Mucosa of rectum (tissue), 2 donors: ENCODE data around the gene RGS17.

Experiments used
- H3K27ac ChIP-seq, 2 donors: one replicate each; pipeline ENCODE4 v1.7.0; 2013; ENCODE audit warnings: inconsistent platforms in 2 of 2, low read depth in 2 of 2, low read length in 2 of 2
- H3K27me3 ChIP-seq, 2 donors: one replicate each; pipeline ENCODE4 v1.7.0; 2013; ENCODE audit warnings: low read length in 2 of 2; ENCODE audit not compliant: control insufficient read depth in 2 of 2, insufficient read depth in 2 of 2
- H3K36me3 ChIP-seq, 2 donors: one replicate each; pipeline ENCODE4 v1.7.0; 2013; ENCODE audit warnings: low read length in 2 of 2; ENCODE audit not compliant: control insufficient read depth in 2 of 2, insufficient read depth in 2 of 2
- H3K4me1 ChIP-seq, 2 donors: one replicate each; pipeline ENCODE4 v1.7.0; 2013; ENCODE audit warnings: low read length in 2 of 2, mild to moderate bottlenecking in 1 of 2; ENCODE audit not compliant: control insufficient read depth in 2 of 2, insufficient read depth in 2 of 2
- H3K4me3 ChIP-seq, 2 donors: one replicate each; pipeline ENCODE4 v1.7.0; 2013; ENCODE audit warnings: low read length in 2 of 2
- H3K9ac ChIP-seq, 2 donors: one replicate each; pipeline ENCODE4 v1.7.0; 2013; ENCODE audit warnings: low read length in 2 of 2, low read depth in 1 of 2, mild to moderate bottlenecking in 1 of 2
- H3K9me3 ChIP-seq, 2 donors: one replicate each; pipeline ENCODE4 v1.7.0; 2013; ENCODE audit warnings: low read length in 2 of 2; ENCODE audit not compliant: control insufficient read depth in 2 of 2
- donor health status: healthy.
- donor health status: Normal muscosa, but diverticular disease.

The RGS17 gene

GRCh38 chr6:153087436-153087835 lies 43.6 kb downstream of the RGS17 start:
- Histone ChIP-seq H3K36me3 (no peaks in the 10 kb centered on the region), H3K9ac (no peak overlapping the region), H3K4me1 (peaks cover 0 to 5% of the 10 kb centered on the region in 2 donors), H3K27me3 (no peaks in the 10 kb centered on the region), H3K9me3 (no peaks in the 10 kb centered on the region), H3K27ac (no peak overlapping the region), H3K4me3 (no peak overlapping the region)

GRCh38 chr6:153086225-153086990 lies 44.7 kb downstream of the RGS17 start:
- peaks cover 0 to 5% of the 10 kb centered on the region in 2 donors for H3K4me1 ChIP-seq
- no peaks in the 10 kb centered on the region for H3K27me3 ChIP-seq
- no peaks in the 10 kb centered on the region for H3K9me3 ChIP-seq
- no peak overlapping the region for H3K4me3 ChIP-seq
- H3K27ac ChIP-seq: no peak overlapping the region
- H3K9ac ChIP-seq: no peak overlapping the region
- H3K36me3 ChIP-seq: no peaks in the 10 kb centered on the region

DNA sequence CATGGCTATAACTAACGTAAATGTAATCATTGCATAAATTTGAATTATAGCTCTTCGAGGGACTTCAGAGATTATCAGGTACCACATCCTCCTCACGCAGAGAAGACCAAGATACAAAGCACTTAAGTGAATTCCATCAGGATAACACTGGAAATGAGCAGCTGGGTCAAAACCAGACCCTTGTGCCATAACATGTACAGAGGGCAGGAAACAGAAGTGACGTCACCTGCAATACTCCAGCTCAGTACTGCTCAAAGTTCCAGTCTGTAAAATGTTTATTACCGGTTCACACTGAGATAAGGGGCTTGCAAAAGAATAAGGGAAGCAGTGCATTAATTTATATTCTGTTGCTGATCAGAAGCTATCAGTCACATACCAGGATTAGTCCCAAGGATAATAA lies 45.8 kb downstream of the RGS17 start:
- peaks cover 0 to 5% of the 10 kb centered on the region in 2 donors for H3K4me1 ChIP-seq
- H3K27ac ChIP-seq: no peak overlapping the region
- H3K4me3 ChIP-seq: no peak overlapping the region
- no peaks in the 10 kb centered on the region for H3K9me3 ChIP-seq
- no peaks in the 10 kb centered on the region for H3K27me3 ChIP-seq
- no peaks in the 10 kb centered on the region for H3K36me3 ChIP-seq
- no peak overlapping the region for H3K9ac ChIP-seq

GRCh38 chr6:153084393-153084792 lies 46.7 kb downstream of the RGS17 start:
- no peak overlapping the region for H3K9ac ChIP-seq
- no peaks in the 10 kb centered on the region for H3K36me3 ChIP-seq
- no peak overlapping the region for H3K27ac ChIP-seq
- H3K9me3 ChIP-seq: no peaks in the 10 kb centered on the region
- H3K27me3 ChIP-seq: no peaks in the 10 kb centered on the region
- H3K4me1 ChIP-seq: peaks cover 0 to 5% of the 10 kb centered on the region in 2 donors
- no peak overlapping the region for H3K4me3 ChIP-seq

- H3K36me3 ChIP-seq: no peaks in the 10 kb centered on the region
- H3K4me3 ChIP-seq: no peak overlapping the region
- no peaks in the 10 kb centered on the region for H3K27me3 ChIP-seq
- no peak overlapping the region for H3K27ac ChIP-seq
- H3K9me3 ChIP-seq: no peaks in the 10 kb centered on the region
- no peak overlapping the region for H3K9ac ChIP-seq
- H3K4me1 ChIP-seq: peaks cover 0 to 5% of the 10 kb centered on the region in 2 donors
These were observed 47.2 kb downstream of the RGS17 start for GRCh38 chr6:153083869-153084268.

GRCh38 chr6:153081914-153082313 lies 49.2 kb downstream of the RGS17 start:
- Histone ChIP-seq H3K9me3 (no peaks in the 10 kb centered on the region), H3K4me1 (peaks cover 0 to 5% of the 10 kb centered on the region in 2 donors), H3K4me3 (no peak overlapping the region), H3K27ac (no peak overlapping the region), H3K36me3 (no peaks in the 10 kb centered on the region), H3K9ac (no peak overlapping the region), H3K27me3 (no peaks in the 10 kb centered on the region)

- Histone ChIP-seq H3K4me3 (no peak overlapping the region), H3K27me3 (no peaks in the 10 kb centered on the region)
These were observed 54.7 kb downstream of the RGS17 start for GRCh38 chr6:153076431-153076830.

DNA sequence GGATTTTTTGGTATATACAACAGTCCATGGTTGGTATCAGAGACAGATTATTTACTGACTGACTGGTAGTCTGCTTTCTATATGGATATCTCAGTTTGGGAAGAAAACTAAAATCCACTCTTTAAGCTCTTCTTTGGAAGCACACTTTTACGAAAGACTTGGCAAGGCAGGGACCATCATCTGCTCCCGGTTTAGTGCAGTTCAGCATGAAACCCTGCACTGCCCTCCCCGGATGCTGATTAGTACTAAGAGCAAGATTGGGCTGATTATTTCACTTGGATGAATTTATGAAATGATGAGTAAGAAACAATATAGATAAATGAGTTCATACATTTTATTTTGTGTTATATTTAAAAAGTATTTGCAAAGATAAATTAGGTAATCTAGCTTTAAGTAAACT lies 56.3 kb downstream of the RGS17 start:
- Histone ChIP-seq H3K9ac (no peak overlapping the region), H3K4me3 (no peak overlapping the region), H3K36me3 (no peaks in the 10 kb centered on the region), H3K27me3 (no peaks in the 10 kb centered on the region), H3K9me3 (no peaks in the 10 kb centered on the region), H3K4me1 (no peaks in the 10 kb centered on the region), H3K27ac (no peak overlapping the region)

More at GRCh38 chr6:153076431-153076830, 54.7 kb downstream of the RGS17 start:
- Histone ChIP-seq H3K27ac (no peak overlapping the region), H3K9ac (no peak overlapping the region), H3K4me1 (no peaks in the 10 kb centered on the region), H3K36me3 (no peaks in the 10 kb centered on the region), H3K9me3 (no peaks in the 10 kb centered on the region)

GRCh38 chr6:153073841-153074240 lies 57.2 kb downstream of the RGS17 start:
- H3K4me3 ChIP-seq: no peak overlapping the region
- no peaks in the 10 kb centered on the region for H3K36me3 ChIP-seq
- no peaks in the 10 kb centered on the region for H3K4me1 ChIP-seq
- no peaks in the 10 kb centered on the region for H3K27me3 ChIP-seq
- no peak overlapping the region for H3K9ac ChIP-seq
- no peaks in the 10 kb centered on the region for H3K9me3 ChIP-seq
- no peak overlapping the region for H3K27ac ChIP-seq

DNA sequence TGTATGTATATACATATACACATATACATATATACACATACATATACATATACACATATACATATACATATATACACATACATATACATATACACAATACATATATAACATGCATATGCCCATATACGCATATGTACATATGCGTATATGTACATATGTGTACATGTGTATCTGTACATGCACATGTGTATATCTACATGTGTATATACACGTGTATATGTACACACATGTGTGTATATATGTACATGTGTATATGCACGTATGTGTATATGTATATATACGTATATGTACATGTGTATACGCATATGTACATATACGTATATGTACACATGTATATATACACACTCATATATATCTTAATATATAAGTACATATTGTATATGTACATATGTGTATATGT lies 60.3 kb downstream of the RGS17 start:
- no peak overlapping the region for H3K27ac ChIP-seq
- H3K4me1 ChIP-seq: no peaks in the 10 kb centered on the region
- no peaks in the 10 kb centered on the region for H3K9me3 ChIP-seq
- no peaks in the 10 kb centered on the region for H3K36me3 ChIP-seq
- no peaks in the 10 kb centered on the region for H3K27me3 ChIP-seq
- H3K9ac ChIP-seq: no peak overlapping the region
- H3K4me3 ChIP-seq: no peak overlapping the region
